Heart left ventricle (tissue), 16 donors: Measurements from ENCODE around the gene SNTA1. TPM values are rescaled to one million over a fixed set of nuclear protein-coding genes. Genes with fewer than 3 reads are reported as not detected.

Source experiments
- ATAC-seq, 4 donors: fragments of 200-7000 bp; cut with Tn5 transposase; one replicate each; pipeline ENCODE4 v1.9.1; 2020 to 2022; ENCODE audit warnings: moderate library complexity in 4 of 4, mild to moderate bottlenecking in 3 of 4, moderate number of reproducible peaks in 1 of 4
- DNase-seq, 5 donors: peaks; one replicate each; pipeline ENCODE4 v3.0.0-alpha.2; 2020
- H3K27ac ChIP-seq, 12 donors: fragments of 200-600 bp; sonication (generic) in 4 of 12; one replicate each; pipeline versions ENCODE4 v1.5.0 to v1.8.0; 2016 to 2022; ENCODE audit warnings: mild to moderate bottlenecking in 2 of 12
- H3K27me3 ChIP-seq, 9 donors: fragments of 200-600 bp; sonication (generic) in 2 of 9; one replicate each; pipeline versions ENCODE4 v1.5.1 to v1.8.0; 2016 to 2022; ENCODE audit warnings: mild to moderate bottlenecking in 3 of 9
- H3K36me3 ChIP-seq, 9 donors: fragments of 200-600 bp; sonication (generic) in 2 of 9; one replicate each; pipeline versions ENCODE4 v1.5.0 to v1.8.0; 2018 to 2022; ENCODE audit warnings: mild to moderate bottlenecking in 2 of 9
- H3K4me1 ChIP-seq, 12 donors: fragments of 200-600 bp; sonication (generic) in 4 of 12; one replicate each; pipeline versions ENCODE4 v1.5.0 to v1.8.0; 2016 to 2022; ENCODE audit warnings: mild to moderate bottlenecking in 3 of 12
- H3K4me3 ChIP-seq, 12 donors: fragments of 200-600 bp; sonication (generic) in 4 of 12; one replicate each; pipeline versions ENCODE4 v1.5.0 to v1.8.0; 2017 to 2022; ENCODE audit warnings: mild to moderate bottlenecking in 9 of 12, moderate library complexity in 4 of 12
- H3K9me3 ChIP-seq, 12 donors: fragments of 200-600 bp; sonication (generic) in 4 of 12; one replicate each; pipeline versions ENCODE4 v1.5.0 to v1.8.0; 2016 to 2022; ENCODE audit warnings: mild to moderate bottlenecking in 1 of 12
- CTCF ChIP-seq, 12 donors: fragments of 200-600 bp; sonication (generic) in 4 of 12; IDR thresholded peaks; one replicate each; pipeline versions ENCODE4 v1.5.0 to v1.8.0; 2018 to 2022; ENCODE audit warnings: antibody characterized with exemption in 12 of 12, mild to moderate bottlenecking in 5 of 12
- POLR2A ChIP-seq, 2 donors: fragments of 450-650 bp; IDR thresholded peaks; one replicate each; pipeline ENCODE4 v1.6.1; 2017; ENCODE audit warnings: antibody characterized with exemption in 2 of 2, mild to moderate bottlenecking in 2 of 2, moderate library complexity in 2 of 2
- whole genome bisulfite sequencing, 4 donors: extraction: QIAGEN DNeasy Blood & Tissue Kit in 2 of 4; methylation state at CpG; one replicate each; pipeline versions ENCODE4 v1.1.5 to v1.1.7; 2013 to 2018; 5-methylcytosine and 5-hydroxymethylcytosine counted together
- intact Hi-C, 10 donors: fragments of 100-400 bp; cut with DNase I; formaldehyde crosslinking; loops; one replicate each; pipeline versions ENCODE4 v1.11.1 to v1.14.2; 2022
- polyA plus RNA-seq, 2 donors: library from polyadenylated mRNA; stranded (reverse); fragments of 200-250 nt; gene quantifications; one replicate each; pipeline ENCODE4 v1.2.3, GENCODE V29; 2013
- total RNA-seq, 9 donors: library from RNA; depleted of rRNA in 2 of 9; stranded (reverse); fragments of >200 nt in 2 of 9; fragmentation: NEBNext Ultra II Directional in 3 of 9; extraction: Animal tissue kit (Norgen Biotek cat#: 25700) in 3 of 9; gene quantifications; one replicate each; pipeline versions ENCODE4 v1.1.0 to v1.2.4, GENCODE V29; 2016 to 2023
- donor health status: ischemic (EF 13 %, LVEDD 7.1; RV severe dilation, severe dysfunction).
- donor health status: healthy with polysubstance abuse.
- donor health status: DM: no; HTN: yes; CAD: no.
- donor health status: DM: no; HTN: no; CAD: no.
- donor health status: ischemic (EF 25% LVEDD 6.9; RV normal size, moderate dysfunction).
- donor health status: ischemic (EF 25% LVEDD 5.7; RV mildly dilated, moderate dysfunction).
- donor health status: healthy.
- donor health status: DM: yes; HTN: yes; CAD: no.
- donor health status: ischemic (EF 35%, LVEDD 5.7; RV mildly dilated, moderate dysfunction).
- donor health status: nonischemic (EF 11% LVEDD 7.7; RV severe dilation, severe dysfunction).
- donor health status: DM: yes; HTN: yes; CAD: no.
- donor health status: PGD.
- donor health status: ischemic (EF 29% LVEDD 5.4; RV normal size, mild dysfunction).
- donor health status: nonischemic (EF 23%, LVEDD 6.1; RV moderate dilation, normal function).

SNTA1 gene
- total and polyA plus RNA-seq, 11 donors = 91.0 to 318 (median 166) TPM

- H3K4me3 ChIP-seq = no peak overlapping the region
- intact Hi-C loops = no loop called here
- no peak overlapping the region for H3K27ac ChIP-seq
- DNase-seq (no peak), ATAC-seq (no peak)
- TF ChIP-seq POLR2A (IDR thresholded peaks at IDR 0.05) = no peak
- no peak for TF ChIP-seq CTCF (IDR thresholded peaks at IDR 0.05)
- H3K27me3 ChIP-seq = no peaks in the 10 kb centered on the region
- peaks cover 0 to 86% (median 73%) of the 10 kb centered on the region in 9 donors for H3K36me3 ChIP-seq
- peaks cover 0 to 3% (median 0%) of the 10 kb centered on the region in 12 donors for H3K9me3 ChIP-seq
- WGBS, 4 donors = 79 to 83% (median 81%) methylated on average over 7 of the region's 7 CpGs
- H3K4me1 ChIP-seq = peaks cover 0 to 7% (median under 1%) of the 10 kb centered on the region in 12 donors
These were observed 32.3 kb downstream of the SNTA1 start for GRCh38 chr20:33411242-33411641.

- no peak for ATAC-seq
- H3K27ac ChIP-seq = no peak overlapping the region
- no peaks in the 10 kb centered on the region for H3K27me3 ChIP-seq
- intact Hi-C loops = no loop called here
- peaks cover 0 to 87% (median 72%) of the 10 kb centered on the region in 9 donors for H3K36me3 ChIP-seq
- 94 to 97% (median 95%) methylated on average over 12 to 15 of the region's 15 CpGs for WGBS, 4 donors
- no peak for TF ChIP-seq POLR2A (IDR thresholded peaks at IDR 0.05)
- TF ChIP-seq CTCF (IDR thresholded peaks at IDR 0.05) = no peak
- DNase-seq = no peak
- H3K4me3 ChIP-seq = no peak overlapping the region
- no peaks in the 10 kb centered on the region for H3K4me1 ChIP-seq
- H3K9me3 ChIP-seq = peaks cover 0 to 3% (median 0%) of the 10 kb centered on the region in 12 donors
These were observed 33.4 kb downstream of the SNTA1 start for GRCh38 chr20:33410081-33410742.

DNA sequence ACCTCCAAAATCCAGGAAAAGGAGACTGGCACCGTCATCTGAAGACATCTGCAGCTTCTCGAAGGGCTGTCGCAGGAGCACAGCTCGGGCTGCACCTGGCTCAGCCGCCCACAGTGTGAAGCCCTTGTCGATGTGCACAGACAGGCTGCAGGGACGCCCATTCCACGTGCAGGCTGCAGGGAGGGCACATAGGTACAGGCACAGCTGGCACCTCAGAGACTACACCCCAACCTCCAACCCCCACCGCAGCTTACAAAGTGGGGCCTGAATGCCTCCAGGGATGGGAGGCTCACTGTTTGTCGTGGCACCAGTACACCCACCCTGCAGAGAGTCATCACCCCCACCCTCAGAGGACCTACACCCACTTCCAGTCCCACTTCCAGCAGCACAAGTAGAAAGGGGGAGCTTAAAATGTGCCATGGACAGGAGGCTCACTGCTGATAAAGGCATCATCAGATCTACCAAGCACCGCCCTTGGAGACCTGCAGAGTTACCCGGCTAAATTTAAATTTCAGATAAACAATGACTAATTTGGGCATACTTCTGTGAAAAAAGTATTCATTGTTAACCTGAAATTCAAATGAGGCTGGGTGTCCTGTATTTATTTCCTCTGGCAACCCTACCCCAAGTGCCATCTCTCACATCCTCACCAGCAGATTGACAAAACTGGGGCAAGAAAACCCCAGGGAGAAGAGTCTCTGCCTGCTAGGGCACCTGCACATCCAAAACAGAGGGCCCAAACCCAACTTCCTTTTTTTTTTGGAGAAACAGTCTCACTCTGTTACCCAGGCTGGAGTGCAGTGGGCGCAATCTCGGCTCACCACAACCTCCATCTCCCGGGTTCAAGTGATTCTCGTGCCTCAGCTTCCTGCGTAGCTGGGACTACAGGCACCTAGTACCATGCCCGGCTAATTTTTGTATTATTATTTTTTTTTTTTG, 34.6 kb downstream of the SNTA1 start:
- Histone ChIP-seq H3K4me1 (no peaks in the 10 kb centered on the region), H3K9me3 (peaks cover 0 to 3% (median 0%) of the 10 kb centered on the region in 12 donors), H3K27ac (no peak overlapping the region), H3K36me3 (peaks cover 0 to 81% (median 62%) of the 10 kb centered on the region in 9 donors), H3K4me3 (no peak overlapping the region), H3K27me3 (no peaks in the 10 kb centered on the region)
- ATAC-seq (peak in 1 of 4 donors; percentile 3), DNase-seq (no peak)
- intact Hi-C loops = no loop called here
- TF ChIP-seq CTCF (IDR thresholded peaks at IDR 0.05) (no peak), POLR2A (IDR thresholded peaks at IDR 0.05) (no peak)
- WGBS, 4 donors = 82 to 85% (median 83%) methylated on average over 16 to 18 of the region's 18 CpGs

- H3K4me3 ChIP-seq = no peak overlapping the region
- H3K27ac ChIP-seq = peak overlapping the region in 1 of 12 donors; percentile 1
- ATAC-seq (peak in 1 of 4 donors; percentile 6), DNase-seq (no peak)
- H3K36me3 ChIP-seq = peaks cover 0 to 75% (median 62%) of the 10 kb centered on the region in 9 donors
- TF ChIP-seq CTCF (IDR thresholded peaks at IDR 0.05) (no peak), POLR2A (IDR thresholded peaks at IDR 0.05) (no peak)
- no peaks in the 10 kb centered on the region for H3K27me3 ChIP-seq
- peaks cover 0 to 3% (median 0%) of the 10 kb centered on the region in 12 donors for H3K9me3 ChIP-seq
- intact Hi-C loops = no loop called here
- 85 to 96% (median 90%) methylated on average over 6 to 12 of the region's 12 CpGs for WGBS, 4 donors
- no peaks in the 10 kb centered on the region for H3K4me1 ChIP-seq
These were observed 35.2 kb downstream of the SNTA1 start for GRCh38 chr20:33408313-33408712.
